ENCODE data around the gene HOXB5. TPM values are rescaled to one million over a fixed set of nuclear protein-coding genes. Genes with fewer than 3 reads are reported as not detected.

HOXB5 gene
- total RNA-seq, 1 donor from 2014 or later, result 0.59 TPM

GRCh38 chr17:48611681-48612455, 18.3 kb upstream of the HOXB5 start:
- Mint-ChIP-seq H3K27ac (ENCODE audit: unreplicated experiment) (no peak overlapping the region), H3K9me3 (ENCODE audit: unreplicated experiment) (no peaks in the 10 kb centered on the region), H3K36me3 (ENCODE audit: low read depth, unreplicated experiment) (no peaks in the 10 kb centered on the region), H3K4me3 (ENCODE audit: unreplicated experiment) (peak overlapping the region; percentile 56), H3K27me3 (ENCODE audit: unreplicated experiment) (peaks cover 32% of the 10 kb centered on the region), H3K4me1 (ENCODE audit: unreplicated experiment) (peaks cover 30% of the 10 kb centered on the region)
- no peak for DNase-seq (ENCODE audit: low spot score)
- TF ChIP-seq CTCF (IDR thresholded peaks at IDR 0.05; ENCODE audit: unreplicated experiment), result no peak

GRCh38 chr17:48611213-48611612, 17.6 kb upstream of the HOXB5 start:
- H3K36me3 Mint-ChIP-seq (ENCODE audit: low read depth, unreplicated experiment), result no peaks in the 10 kb centered on the region
- peak overlapping the region; percentile 13 for H3K27ac Mint-ChIP-seq (ENCODE audit: unreplicated experiment)
- no peak for TF ChIP-seq CTCF (IDR thresholded peaks at IDR 0.05; ENCODE audit: unreplicated experiment)
- peak overlapping the region; percentile 89 for H3K4me3 Mint-ChIP-seq (ENCODE audit: unreplicated experiment)
- no peaks in the 10 kb centered on the region for H3K9me3 Mint-ChIP-seq (ENCODE audit: unreplicated experiment)
- H3K27me3 Mint-ChIP-seq (ENCODE audit: unreplicated experiment), result peaks cover 36% of the 10 kb centered on the region
- H3K4me1 Mint-ChIP-seq (ENCODE audit: unreplicated experiment), result peaks cover 34% of the 10 kb centered on the region
- no peak for DNase-seq (ENCODE audit: low spot score)

- Mint-ChIP-seq H3K9me3 (ENCODE audit: unreplicated experiment) (no peaks in the 10 kb centered on the region), H3K27me3 (ENCODE audit: unreplicated experiment) (peaks cover 38% of the 10 kb centered on the region), H3K4me1 (ENCODE audit: unreplicated experiment) (peaks cover 36% of the 10 kb centered on the region), H3K36me3 (ENCODE audit: low read depth, unreplicated experiment) (no peaks in the 10 kb centered on the region), H3K4me3 (ENCODE audit: unreplicated experiment) (peak within 1 kb of the TSS; percentile 89), H3K27ac (ENCODE audit: unreplicated experiment) (peak within 1 kb of the TSS; percentile 13)
- no peak for TF ChIP-seq CTCF (IDR thresholded peaks at IDR 0.05; ENCODE audit: unreplicated experiment)
- DNase-seq (ENCODE audit: low spot score), result peak; percentile 67
Observed at GRCh38 chr17:48610282-48611211, 17.0 kb upstream of the HOXB5 start, which contains the start of gene HOXB7. Gene HOXB7 (minus strand): TSS chr17:48611017. CDS start chr17:48610918, 99 bp downstream.

- Mint-ChIP-seq H3K36me3 (ENCODE audit: low read depth, unreplicated experiment) (no peaks in the 10 kb centered on the region), H3K4me3 (ENCODE audit: unreplicated experiment) (no peak overlapping the region), H3K27ac (ENCODE audit: unreplicated experiment) (no peak overlapping the region), H3K27me3 (ENCODE audit: unreplicated experiment) (peaks cover 41% of the 10 kb centered on the region), H3K9me3 (ENCODE audit: unreplicated experiment) (no peaks in the 10 kb centered on the region), H3K4me1 (ENCODE audit: unreplicated experiment) (peaks cover 39% of the 10 kb centered on the region)
- DNase-seq (ENCODE audit: low spot score), result no peak
- no peak for TF ChIP-seq CTCF (IDR thresholded peaks at IDR 0.05; ENCODE audit: unreplicated experiment)
Observed at GRCh38 chr17:48609759-48610281, 16.2 kb upstream of the HOXB5 start.
